ENCODE data around the gene FAM107B.
A peak's percentile ranks its signal among the peaks of the same experiment; 100 is the strongest.

The FAM107B gene

GRCh38 chr10:14594878-14595525 lies 179.7 kb downstream of the FAM107B start:
- peak; percentile 32 for DNase-seq

GRCh38 chr10:14593806-14594205 lies 180.9 kb downstream of the FAM107B start:
- DNase-seq = peak; percentile 21

DNA sequence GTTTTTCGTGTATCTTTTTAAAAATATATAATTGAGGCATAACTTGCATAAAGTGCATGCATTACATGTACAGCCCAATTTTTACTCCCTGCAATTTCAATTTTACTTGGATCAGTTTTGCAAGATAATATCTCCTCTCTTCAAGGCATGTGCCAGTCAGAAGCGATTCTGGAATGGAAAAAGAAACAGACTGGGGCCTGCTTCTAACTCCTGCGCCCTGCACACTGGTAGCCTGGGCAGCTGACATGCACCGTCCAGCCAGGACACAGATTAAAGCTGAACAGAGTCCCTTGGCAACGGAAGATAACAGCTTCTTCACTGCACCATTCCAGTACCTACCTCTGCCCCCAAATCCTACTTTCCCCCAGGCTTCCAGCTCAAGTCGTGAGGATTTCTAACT lies 182.1 kb downstream of the FAM107B start:
- DNase-seq = peak; percentile 10

DNA sequence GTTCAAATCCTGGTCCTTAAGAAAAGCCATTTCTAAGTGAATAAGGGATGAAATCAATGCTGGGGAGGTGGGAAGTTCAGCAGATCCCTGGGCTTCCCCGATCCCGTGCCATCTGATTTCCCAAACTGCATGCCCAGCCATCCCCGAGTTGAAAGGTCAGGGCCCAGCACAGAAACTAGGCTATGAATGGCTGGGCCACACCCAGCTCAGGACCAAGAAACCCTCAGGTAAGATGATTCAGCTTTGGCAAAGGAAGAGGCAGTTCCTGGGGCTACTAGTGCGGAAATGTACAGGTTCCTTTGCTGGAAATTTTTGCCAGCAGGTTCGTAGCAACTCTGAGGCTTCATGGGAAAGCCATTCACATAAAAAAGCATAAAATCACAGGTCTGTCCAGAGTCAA lies 182.7 kb downstream of the FAM107B start:
- peak; percentile 24 for DNase-seq

DNA sequence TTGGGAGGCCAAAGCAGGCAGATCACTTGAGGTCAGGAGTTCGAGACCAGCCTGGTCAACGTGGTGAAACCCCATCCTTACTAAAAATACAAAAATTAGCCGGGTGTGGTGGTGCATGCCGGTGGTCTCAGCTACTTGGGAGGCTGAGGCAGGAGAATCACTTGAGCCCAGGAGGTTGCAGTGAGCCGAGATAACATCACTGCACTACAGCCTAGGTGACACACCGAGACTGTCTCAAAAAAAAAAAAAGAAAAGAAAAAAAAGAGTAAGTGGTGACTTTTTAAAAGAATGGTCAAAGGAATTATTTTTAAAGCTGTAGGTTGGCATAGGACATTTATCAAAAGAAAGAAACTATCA lies 185.8 kb downstream of the FAM107B start:
- peak; percentile 41 for DNase-seq

DNA sequence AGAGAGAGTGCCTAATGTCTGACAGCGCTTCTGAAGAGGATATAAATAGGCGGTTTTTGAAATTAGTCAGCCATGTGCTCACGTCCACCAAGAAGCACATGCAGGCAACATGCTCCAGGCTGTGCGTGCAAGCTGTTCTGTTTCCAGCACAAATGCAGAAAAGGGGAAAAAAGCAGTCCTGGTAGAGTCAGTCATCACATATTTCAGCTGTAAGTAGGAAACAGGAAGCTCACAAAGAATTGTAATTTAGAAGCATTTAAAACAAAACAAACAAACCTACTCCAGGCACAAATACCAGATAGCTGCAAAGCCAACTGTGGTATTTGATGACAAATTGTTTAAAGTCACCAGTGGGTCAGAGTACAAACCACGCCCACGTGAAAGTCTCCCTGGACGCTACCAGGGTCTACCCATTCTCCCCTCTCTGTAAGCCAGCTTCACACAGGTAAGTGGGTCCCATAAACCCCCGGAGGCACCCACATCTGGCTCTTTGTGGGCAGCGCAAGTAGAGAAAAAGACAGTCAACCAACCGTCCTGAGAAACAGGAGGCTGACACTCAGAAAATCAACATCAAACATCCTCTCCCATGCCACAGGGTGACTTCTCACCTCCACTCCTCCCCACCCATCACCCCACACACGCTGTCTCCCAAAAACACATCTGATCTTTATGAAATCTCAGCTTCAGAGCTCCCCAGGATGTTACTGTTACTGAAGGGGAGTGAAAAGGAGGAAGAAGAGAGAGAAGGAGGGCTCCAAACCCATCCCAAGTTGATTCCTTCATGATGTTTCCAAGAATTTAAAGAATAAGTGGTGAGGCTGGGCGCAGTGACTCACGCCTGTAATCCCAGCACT lies 186.4 kb downstream of the FAM107B start:
- DNase-seq = peak; percentile 65

DNA sequence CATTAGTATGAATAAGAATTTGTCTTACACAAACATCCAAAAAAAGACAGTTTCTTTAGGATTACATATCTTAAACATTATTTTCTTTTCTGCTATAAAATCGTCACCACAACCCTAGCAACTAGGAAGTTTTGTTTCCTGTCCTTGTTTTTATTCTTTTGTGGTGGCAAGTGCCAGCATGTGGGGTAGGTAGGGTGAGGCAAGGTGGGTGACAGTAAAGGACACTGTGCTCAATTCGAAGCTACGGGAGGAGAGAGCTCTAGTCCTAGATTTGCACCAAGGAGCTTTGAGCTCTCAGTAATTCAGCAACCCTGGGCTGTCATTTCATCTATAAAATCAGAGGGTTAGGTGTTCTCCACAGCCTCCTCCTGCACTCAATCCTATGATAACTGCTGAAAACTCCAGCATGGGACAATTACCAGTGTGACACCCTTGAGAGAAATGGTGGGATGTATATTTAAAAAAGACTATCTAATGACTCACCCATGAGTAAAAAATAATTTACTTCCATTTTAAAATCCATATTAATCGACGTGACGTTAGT lies 187.1 kb downstream of the FAM107B start:
- DNase-seq = peak; percentile 83

- peak; percentile 93 for DNase-seq
Observed at GRCh38 chr10:14586901-14587300, 187.8 kb downstream of the FAM107B start.

DNA sequence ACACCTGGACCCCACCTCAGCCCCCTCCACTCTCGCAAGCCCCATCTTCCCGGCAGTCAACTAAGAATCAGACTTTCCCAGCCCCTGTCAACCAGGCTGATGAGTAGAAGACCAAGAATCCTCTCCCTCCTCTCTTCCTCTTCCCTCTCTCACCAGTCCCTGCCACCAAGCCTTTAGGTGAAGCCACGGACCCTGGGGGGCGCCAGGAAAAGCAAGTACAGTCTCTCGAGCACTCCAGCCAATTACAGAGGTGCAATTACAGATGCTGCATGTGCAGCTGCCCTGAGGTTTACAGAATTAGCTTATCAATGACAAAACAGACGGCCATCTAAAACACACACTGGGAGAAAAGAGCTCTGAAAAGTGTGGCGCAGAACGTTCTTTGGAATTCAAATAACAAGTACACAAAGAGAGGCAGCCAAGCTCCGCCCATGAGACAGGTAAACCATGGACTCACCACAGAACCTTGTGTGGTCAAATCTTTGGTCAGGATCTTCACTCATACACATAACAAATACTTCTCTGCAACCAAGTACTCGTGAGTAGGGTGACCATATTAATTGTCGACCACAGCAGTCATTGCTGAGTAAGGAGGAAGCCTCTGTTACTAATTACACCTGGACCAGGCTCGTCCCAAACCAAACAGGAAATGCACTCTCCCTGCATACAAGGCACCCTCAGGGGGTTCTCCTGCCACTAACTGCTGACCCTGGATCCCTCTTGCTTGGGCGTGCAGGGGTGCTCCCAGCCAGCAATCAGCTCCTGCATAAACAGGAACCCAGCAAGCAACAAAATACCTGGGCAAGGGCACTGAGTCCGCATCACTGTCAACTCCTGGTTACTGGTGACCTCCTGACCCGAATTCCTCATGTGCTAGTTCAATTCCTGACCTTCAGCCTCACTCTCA lies 189.2 kb downstream of the FAM107B start:
- DNase-seq = peak; percentile 62

DNA sequence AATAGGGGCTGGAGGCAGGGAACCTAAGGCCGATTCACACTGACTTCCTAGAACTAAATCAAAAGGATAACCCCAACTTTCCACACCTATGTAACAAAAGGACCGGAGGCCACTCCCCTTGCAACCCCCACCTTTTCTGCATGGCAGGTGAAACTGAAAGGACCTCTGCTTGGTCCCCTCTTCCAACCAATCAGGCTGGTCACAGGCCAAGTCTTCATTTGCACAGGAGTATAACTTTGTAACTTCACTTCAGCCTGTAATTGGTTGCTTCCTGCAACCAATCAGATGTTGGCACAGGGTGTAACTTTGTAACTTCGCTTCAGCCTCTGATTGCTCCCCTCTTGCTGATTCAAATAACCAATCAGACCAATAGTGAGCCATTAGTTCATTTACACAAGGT lies 190.0 kb downstream of the FAM107B start:
- DNase-seq = peak; percentile 83

- no peak for DNase-seq
Observed at GRCh38 chr10:14583967-14584366, 190.7 kb downstream of the FAM107B start.

DNA sequence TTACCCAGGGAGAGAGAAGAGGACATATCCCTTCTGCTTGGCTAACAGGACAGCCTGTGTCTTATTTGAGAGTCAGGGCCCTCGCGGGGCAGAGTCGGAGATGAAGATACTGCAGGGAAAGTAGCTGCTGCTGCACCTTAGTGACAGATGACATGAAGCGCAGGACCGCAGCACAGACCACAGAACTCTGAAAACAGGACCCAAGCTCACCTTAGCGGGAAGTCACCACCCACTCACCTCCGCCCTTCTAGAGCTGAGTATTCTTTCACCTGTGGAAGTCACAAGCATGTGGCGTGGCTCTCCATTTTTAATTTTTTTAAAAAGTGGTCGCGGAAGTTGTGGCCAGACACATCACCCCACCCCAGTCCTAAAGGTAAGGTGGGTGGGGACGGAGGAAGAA lies 191.4 kb downstream of the FAM107B start:
- DNase-seq = peak; percentile 93

- DNase-seq = no peak
Observed at GRCh38 chr10:14581553-14582321, 193.0 kb downstream of the FAM107B start.

DNA sequence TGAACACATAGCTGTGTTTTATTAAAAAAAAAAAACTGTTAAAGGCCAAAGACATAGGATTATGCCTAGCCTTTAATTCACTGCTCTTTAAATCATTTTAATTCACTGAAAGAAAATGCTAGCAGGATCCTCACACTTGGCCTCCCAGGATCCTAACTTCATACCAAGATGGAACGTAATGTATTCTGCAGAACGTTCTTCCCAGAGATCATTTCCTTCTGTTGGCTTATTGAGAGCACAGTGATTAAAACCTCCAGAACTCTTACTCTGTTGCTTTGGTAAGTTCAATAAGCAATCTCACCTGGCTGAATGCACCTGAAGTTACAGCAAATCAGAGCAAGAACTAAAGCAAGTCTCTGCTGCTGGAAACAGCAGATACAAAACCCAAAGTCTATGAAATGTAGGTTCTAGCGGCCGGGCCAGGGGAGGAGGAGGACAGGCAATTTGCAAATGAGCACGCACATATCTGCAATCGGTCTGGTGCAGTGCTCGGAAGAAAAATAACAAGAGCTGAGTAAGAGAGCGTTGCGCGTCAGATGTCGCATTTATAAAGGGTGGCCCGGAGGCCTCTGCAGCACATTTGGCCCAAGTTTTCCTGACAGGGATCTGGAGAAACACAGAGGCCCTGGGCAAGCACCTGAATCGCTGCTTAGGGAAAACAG lies 193.9 kb downstream of the FAM107B start:
- DNase-seq = no peak

DNA sequence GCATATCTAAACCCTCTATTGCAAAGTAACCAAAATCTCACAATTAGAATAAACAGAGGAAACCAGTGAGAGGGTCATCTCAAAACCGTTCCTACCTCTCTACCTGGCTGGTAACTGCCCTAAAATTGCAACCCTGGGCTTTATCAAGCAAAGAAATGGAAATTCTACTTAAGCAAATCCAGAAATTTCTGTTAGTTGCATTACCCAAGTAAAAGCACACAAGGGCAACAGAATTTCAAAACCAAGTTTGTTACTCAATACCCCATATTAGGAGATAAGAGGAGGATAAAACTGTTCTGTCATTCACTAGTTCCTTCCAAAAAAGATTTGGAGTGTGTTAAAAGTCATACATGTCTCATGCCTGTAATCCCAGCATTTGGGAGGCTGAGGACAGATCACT lies 195.3 kb downstream of the FAM107B start:
- DNase-seq = no peak

- no peak for DNase-seq
Observed at GRCh38 chr10:14578060-14578952, 196.4 kb downstream of the FAM107B start.

DNA sequence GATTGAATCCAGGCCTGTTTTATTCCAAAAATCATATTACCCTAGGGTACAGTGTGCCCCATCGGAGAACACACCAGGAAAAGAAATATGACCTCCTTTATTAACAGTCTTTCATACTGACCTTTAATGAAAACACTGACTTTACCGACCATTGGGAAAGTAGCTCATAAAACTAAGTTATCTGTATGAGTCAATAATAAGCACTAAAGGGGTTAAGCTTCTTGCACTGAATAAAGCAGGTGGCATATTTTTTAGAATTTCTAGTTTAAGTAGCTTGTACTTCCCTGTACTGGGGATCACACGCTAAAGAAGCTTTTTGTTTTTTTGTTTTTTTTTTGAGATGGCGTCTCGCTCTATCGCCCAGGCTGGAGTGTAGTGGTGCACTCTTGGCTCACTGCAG lies 199.8 kb downstream of the FAM107B start:
- DNase-seq = no peak

DNA sequence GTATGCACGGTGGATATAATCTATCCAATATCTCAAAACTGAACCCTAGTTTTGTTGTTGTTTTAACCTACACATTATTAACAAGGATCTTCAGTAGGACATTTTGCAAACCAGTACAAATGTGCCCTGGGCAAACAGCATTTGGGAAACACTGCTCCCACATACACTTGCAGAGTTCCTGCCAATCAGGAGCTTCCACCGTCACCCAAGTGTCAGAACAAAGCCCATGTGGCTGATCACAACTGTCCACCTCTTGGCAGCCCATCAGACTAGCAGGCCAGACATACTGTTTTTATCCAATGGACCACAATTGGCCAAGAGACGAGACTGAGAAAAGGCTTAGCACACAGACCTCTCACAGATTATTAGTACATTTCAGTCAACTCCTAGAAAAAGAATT lies 200.4 kb downstream of the FAM107B start:
- no peak for DNase-seq

- DNase-seq = no peak
Observed at GRCh38 chr10:14573666-14574261, 200.9 kb downstream of the FAM107B start.

DNA sequence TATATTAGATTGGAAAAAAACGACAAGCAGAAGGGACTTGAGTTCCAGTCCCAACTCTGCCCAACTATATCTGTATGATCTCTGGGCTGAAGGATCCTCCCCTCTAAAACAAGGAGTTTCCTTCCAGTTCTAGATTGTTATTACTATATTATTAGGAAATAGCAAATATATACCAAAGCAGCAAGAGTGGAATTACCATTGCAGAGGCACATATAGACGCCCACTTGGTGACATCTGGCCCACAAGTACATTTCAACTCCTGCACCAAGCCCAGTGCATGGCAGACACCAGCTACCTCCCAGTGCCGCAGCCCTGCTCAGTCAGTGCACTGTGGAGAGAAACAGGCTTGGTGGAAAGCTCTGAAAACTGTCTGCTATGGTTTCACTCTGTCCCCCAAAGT lies 201.9 kb downstream of the FAM107B start:
- DNase-seq = no peak
